GM21360 (cell line): ENCODE data around the gene CEBPG.

Source experiments
- ATAC-seq: cut with Tn5 transposase; IDR thresholded peaks from one replicate; pipeline ENCODE4 v1.9.1; 2021; ENCODE audit warnings: mild to moderate bottlenecking, moderate library complexity; ENCODE audit not compliant: unreplicated experiment

CEBPG gene

GRCh38 chr19:33349319-33350289, 23.9 kb upstream of the CEBPG start:
- no peak for ATAC-seq

DNA sequence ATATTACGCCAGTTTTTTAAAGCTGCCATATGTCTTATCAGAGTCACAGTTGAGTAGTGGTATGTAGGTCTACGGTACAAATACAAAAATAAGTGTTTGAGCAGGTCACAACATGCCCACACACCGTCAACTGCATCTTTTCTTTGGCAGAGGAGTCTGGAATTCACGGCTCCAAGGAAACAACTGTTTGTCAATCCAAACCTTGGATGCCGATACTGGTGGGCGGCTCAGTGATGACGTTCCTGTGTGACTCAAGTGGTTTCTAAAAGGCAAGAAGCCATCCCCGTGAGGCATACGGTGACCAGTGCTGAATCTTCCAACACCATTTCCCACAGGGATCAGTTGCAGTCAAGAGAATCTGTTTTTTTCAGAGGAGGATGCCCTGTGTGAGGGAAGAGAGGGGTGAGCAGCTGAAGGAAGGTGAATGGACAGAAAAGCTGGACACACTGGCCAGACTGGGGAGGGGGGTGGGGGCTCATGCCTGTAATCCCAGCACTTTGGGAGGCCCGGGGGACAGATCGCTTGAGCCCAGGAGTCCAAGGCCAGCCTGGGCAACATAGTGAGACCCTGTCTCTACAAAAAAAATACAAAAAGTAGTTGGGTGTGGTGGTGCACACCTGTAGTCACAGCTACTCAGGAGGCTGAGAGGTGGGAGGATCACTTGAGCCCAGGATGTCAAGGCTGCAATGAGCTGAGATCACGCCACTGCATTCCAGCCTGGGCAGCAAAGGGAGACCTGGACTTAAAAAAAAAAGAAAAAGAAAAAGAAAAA, 22.8 kb upstream of the CEBPG start:
- ATAC-seq = no peak

DNA sequence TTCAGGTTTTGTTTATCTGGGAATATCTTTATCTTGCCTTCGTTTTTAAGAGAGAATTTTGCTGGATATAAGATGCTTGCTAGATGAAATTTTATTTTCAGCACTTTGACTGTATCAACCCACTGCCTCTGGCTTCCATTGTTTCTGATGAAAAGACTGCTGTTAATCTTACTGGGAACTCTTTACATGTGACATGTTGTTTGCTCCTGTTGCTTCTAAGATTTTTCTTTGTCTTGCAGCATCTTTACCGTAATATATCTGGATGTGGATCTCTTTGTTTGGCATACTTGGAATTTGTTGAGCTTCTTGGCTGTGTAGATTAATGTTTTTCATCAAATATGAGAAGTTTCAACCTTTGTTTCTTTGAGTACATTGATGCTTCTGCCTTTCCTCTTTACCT, 18.0 kb upstream of the CEBPG start:
- ATAC-seq = no peak

GRCh38 chr19:33357556-33357955, 16.0 kb upstream of the CEBPG start:
- ATAC-seq = no peak

DNA sequence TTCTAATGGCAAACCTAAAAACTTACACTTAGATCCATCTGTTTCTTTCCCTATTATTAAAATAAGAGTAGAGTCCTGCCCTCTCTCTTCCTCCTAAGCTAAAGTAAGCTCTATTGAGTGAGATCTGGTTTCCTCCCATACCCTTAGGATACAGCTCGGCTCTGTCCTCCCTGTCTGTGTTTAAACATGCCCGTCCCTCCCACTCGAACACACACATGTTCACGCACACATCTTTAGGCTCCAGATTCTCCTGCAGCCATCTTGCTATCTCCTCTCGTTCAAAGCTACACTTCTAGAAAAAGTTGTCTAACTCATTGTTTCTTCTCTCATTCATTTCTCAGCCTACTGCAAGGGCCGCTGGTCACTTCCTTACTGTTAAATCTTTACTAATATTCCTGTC, 15.1 kb upstream of the CEBPG start:
- no peak for ATAC-seq

DNA sequence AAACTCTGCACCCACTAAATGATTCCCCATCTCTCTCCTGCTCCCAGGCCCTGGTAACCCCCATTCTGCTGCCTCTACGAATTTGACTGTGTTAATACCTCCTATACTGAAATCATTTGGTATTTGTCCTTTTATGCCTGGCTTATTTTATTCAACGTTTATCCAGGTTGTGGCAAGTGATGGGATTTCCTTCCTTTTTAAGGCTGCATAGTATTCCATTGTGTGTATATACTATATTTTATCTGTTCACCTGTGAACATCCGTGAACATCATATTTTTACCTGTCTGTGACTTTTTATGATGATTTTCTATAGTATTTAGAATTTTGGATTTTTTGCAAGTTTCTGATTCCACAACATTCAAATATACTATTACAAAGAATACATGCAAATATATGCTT, 13.9 kb upstream of the CEBPG start:
- no peak for ATAC-seq

DNA sequence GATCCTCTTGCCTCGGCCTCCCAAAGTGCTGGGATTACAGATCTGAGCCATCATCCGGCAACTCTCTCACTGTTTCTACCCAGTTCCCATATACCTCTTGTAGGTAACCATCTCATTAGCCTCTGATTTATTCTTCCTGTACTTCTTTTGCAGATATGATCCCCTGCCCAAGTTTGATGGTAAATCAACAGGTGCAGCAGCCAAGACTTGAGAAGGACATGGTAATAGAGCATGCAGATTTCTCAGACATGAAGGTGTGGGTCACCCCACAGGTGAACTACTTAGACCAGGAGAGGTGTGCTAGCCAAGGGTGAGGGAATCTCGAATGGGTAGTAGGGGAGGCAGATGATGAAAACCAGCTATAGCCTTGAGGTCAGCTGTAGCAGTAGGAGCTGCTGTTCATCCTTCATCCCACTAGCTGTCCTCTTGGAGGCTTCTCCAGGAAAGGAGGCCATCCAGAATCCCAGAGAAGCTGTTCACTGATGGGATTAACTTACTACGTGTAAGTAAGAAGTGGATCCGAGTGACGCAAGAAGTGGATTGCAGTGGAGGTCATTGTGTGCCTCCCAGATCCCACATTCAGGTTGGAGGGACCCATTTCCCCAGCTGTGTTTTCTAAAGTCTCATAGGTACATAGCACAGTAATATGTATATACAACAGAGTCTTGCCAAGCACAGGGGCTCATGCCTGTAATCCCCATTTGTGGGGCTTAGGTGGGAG, 10.8 kb upstream of the CEBPG start:
- ATAC-seq = no peak

GRCh38 chr19:33363476-33363875, 10.0 kb upstream of the CEBPG start:
- ATAC-seq = no peak

DNA sequence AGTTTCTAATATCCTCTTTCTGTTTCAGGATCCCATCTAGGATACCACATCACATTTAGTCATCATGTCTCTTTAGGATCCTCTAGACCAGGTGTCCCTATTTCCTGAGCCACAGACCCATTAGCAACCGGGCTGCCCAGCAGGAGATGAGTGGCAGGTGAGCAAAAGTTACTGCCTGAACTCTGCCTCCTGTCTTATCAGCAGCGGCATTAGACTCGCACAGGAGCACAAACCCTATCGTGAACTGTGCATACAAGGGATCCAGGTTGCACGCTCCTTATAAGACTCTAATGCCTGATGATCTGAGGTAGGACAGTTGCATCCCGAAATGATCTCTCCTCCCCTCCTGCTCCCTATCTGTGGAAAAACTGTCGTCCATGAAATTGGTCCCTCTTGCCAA, 7.8 kb upstream of the CEBPG start:
- no peak for ATAC-seq

- no peak for ATAC-seq
These were observed 7.4 kb upstream of the CEBPG start for GRCh38 chr19:33366127-33366526.

DNA sequence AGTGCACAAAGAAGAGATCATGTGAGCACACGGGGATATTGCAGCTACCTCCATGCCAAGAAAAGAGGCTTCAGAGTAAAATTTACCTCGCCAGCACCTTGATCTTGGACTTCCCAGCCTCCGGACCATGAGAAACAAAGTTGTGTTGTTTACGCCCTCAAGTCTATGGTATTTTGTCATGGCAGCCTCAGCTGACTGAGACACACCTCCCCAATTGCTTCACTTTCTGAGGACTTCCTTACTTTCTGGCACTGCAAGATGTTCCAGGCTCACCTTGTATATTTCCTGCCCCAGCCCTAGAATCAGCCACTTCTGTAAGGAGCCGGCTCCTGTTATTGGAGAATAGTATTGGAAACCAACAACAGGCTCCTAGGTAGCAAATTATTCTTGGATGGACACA, 6.6 kb upstream of the CEBPG start:
- ATAC-seq = no peak

DNA sequence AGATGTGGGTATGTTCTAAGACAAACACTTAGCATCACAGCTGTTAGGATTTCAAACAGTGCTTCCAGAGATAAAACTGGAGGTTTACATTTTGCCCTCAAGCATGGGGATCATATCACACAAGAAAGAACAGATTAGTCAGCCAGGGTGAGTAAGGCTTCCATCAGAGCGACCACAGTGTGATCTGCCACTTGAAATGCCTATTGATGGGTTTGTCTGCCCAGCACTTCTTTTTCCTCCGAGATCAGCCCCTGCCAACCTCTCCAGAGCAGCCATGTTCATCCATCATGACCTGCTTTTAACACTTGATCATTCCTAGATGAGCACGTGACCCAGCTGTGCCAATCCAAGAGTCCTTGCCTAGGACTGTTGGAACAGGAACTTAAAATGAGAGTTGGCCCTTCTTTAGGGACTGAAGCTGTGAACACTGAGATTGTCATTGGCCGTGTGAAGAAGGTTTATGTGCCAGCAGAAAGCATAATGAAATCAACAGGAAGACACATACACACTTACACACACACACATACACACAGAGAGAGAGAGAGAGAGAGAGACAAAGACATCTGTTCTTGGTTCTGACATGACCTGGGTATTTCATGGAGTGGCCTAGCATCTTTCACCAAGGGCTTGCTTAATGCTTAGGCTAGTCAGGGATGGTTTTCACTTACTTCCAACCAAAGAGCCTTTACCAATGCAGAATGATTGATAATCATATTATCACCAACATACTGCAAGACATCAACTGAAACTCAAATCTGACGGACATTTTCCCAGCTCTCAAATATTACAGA, 5.2 kb upstream of the CEBPG start:
- ATAC-seq = no peak

- ATAC-seq = no peak
These were observed 2.7 kb upstream of the CEBPG start for GRCh38 chr19:33370783-33371182.

GRCh38 chr19:33374236-33374714, 766 bp downstream of the CEBPG start:
- ATAC-seq = no peak

- no peak for ATAC-seq
These were observed 1.8 kb downstream of the CEBPG start for GRCh38 chr19:33375156-33375836.

DNA sequence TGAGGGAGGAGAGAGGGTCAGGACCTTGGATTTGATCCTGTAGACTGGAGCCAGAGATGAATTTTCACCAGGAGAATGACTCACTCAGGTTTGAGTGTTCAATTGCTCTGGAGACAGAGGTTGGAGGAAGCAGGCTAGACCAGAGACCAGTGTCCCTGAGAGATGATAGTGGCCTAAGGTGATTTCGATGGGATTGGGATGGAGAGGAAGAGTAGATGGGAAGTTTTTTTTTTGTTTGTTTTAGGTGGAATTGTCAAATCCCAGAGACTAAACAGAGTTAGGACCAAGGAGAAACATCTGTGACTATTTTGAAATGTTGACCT, 2.3 kb downstream of the CEBPG start:
- no peak for ATAC-seq

DNA sequence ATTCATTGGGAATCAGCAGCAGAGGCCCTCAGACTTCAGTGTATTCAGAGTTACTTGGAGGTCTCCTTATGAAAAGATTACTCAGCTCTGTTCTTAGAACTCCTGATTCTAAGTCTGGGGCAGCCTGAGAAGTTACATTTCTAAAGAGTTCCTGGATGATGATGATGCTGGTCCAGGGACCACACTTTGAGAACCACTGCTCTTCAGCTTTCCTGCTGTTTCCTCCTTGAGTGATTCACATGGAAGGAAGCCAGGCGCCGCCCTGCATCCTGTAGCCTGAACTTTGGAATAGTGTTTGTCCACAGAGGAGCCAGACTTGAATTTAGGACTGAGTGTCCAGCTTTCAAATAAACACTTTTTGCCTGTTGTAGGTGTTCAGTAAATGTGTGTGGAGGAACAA, 2.9 kb downstream of the CEBPG start:
- ATAC-seq = no peak

DNA sequence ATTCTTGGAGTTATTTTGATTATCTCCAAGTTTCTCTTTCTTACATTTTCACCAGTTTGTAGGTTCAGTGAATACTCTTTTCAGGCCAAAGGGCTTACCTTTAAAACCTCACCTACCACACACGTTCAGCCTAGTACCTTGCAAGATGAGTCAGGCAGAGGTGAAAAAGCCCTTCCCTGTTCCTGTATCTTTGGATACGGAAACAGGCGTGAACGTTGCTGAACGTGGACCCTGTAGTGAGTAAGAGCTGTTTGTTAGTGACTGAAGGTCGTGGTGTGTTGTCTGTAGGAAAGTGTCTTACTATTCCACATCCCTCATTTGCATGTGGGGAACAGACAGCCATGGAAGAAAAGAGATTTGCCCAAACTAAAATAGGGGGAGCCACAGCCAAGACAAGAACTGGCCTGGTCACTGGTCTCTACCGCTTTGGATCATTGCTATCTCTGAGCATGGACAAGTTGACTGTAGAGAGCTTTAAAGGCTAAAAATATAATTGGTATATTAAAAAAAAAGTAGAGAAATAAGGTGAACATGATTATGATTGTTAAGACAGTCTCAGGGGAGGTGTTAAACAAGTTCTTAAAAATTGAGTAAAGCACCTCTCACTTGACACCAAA, 3.5 kb downstream of the CEBPG start:
- no peak for ATAC-seq

GRCh38 chr19:33377586-33378475, 4.3 kb downstream of the CEBPG start:
- ATAC-seq = no peak
